Endothelial cell of umbilical vein (primary cell): ENCODE data around the gene ACAA2. TPM values are rescaled to one million over a fixed set of nuclear protein-coding genes. Genes with fewer than 3 reads are reported as not detected.

ENCODE experiments used
- BruUV-seq: library from RNA; stranded (reverse); fragments of 400-500 nt; replicated peaks from 2 replicates; lab custom pipeline; 2021; lab: Mats Ljungman, UMichigan
- CTCF ChIA-PET: fragments of 300-600, 350-600 bp; sonication (Branson Sonifier 250); formaldehyde crosslinking; loops from one replicate; lab custom pipeline; 2021; ENCODE audit warnings: antibody characterized with exemption, inconsistent platforms; lab: Charles Lee
- POLR2A ChIA-PET: fragments of 300-600, 350-600 bp; sonication (Branson Sonifier 250); formaldehyde crosslinking; loops from one replicate; lab custom pipeline; 2021; ENCODE audit warnings: antibody characterized with exemption, inconsistent platforms; lab: Charles Lee
- DNase-seq: peaks from one replicate; pipeline ENCODE4 v3.0.0-alpha.2; 2011; ENCODE audit warnings: low read depth, low spot score
- FAIRE-seq: peaks from 2 replicates; lab custom pipeline; 2011; peaks lifted over from hg19 to GRCh38; lab: Jason Lieb, UNC
- H2AFZ ChIP-seq: 2 replicates; pipeline ENCODE4 v1.6.0; 2012; ENCODE audit warnings: low read depth, low read length, control low read depth, inconsistent platforms
- H3K27ac ChIP-seq: 2 replicates; pipeline ENCODE4 v1.5.1; 2011; ENCODE audit warnings: low read depth, mild to moderate bottlenecking, control low read depth, low read length, moderate library complexity; ENCODE audit not compliant: insufficient read depth
- H3K27me3 ChIP-seq, 2 experiments: 2 replicates each; pipeline versions ENCODE4 v1.6.0 to v1.6.1; 2011; ENCODE audit warnings: low read length in 2 of 2, mixed read lengths in 1 of 2; ENCODE audit not compliant: control insufficient read depth in 2 of 2, insufficient read depth in 2 of 2
- H3K36me3 ChIP-seq, 2 experiments: 2 replicates in 1 of 2; 3 replicates in 1 of 2; pipeline ENCODE4 v1.5.1; 2011; ENCODE audit warnings: low read length in 2 of 2, mild to moderate bottlenecking in 1 of 2, moderate library complexity in 1 of 2; ENCODE audit not compliant: control insufficient read depth in 2 of 2, insufficient read depth in 2 of 2; ENCODE audit errors: extremely low read depth in 1 of 2
- H3K4me1 ChIP-seq: 3 replicates; pipeline ENCODE4 v1.5.1; 2011; ENCODE audit warnings: mild to moderate bottlenecking, low read length; ENCODE audit not compliant: control insufficient read depth, insufficient read depth; ENCODE audit errors: extremely low read depth
- H3K4me2 ChIP-seq: 2 replicates; pipeline ENCODE4 v1.6.1; 2011; ENCODE audit warnings: low read length, control low read depth, mixed read lengths; ENCODE audit not compliant: insufficient read depth
- H3K4me3 ChIP-seq, 3 experiments: fragments of 200-600 bp in 1 of 3; sonication (generic), shearing (Covaris generic) in 1 of 3; replicated peaks in 1 of 3; 2 replicates each; pipeline ENCODE4 v1.5.1; 2011 to 2016; ENCODE audit warnings: control low read depth in 3 of 3, low read length in 3 of 3, mild to moderate bottlenecking in 2 of 3, inconsistent platforms in 1 of 3, low read depth in 1 of 3, moderate library complexity in 1 of 3; ENCODE audit not compliant: insufficient read depth in 1 of 3
- H3K79me2 ChIP-seq: 2 replicates; pipeline ENCODE4 v1.6.0; 2012; ENCODE audit warnings: low read length, inconsistent platforms; ENCODE audit not compliant: control insufficient read depth, insufficient read depth
- H3K9ac ChIP-seq: replicated peaks from 2 replicates; pipeline ENCODE3; 2011; ENCODE audit warnings: low read length, control low read depth; ENCODE audit not compliant: insufficient read depth; ENCODE audit errors: extremely low read depth
- H3K9me1 ChIP-seq: replicated peaks from 3 replicates; pipeline ENCODE4 v1.6.0; 2011; ENCODE audit warnings: mild to moderate bottlenecking, low read length; ENCODE audit not compliant: control insufficient read depth, insufficient read depth; ENCODE audit errors: extremely low read depth
- H3K9me3 ChIP-seq: replicated peaks from 2 replicates; pipeline ENCODE4 v1.5.1; 2012; ENCODE audit warnings: low read length, inconsistent platforms; ENCODE audit not compliant: control insufficient read depth, insufficient read depth
- H4K20me1 ChIP-seq: replicated peaks from 2 replicates; pipeline ENCODE3; 2011; ENCODE audit warnings: mild to moderate bottlenecking, low read length; ENCODE audit not compliant: control insufficient read depth, insufficient read depth; ENCODE audit errors: extremely low read depth
- CTCF ChIP-seq, 2 donors: IDR thresholded peaks; 1 replicate in 1 of 2; 2 replicates in 1 of 2; pipeline ENCODE4 v1.5.1; 2011; ENCODE audit warnings: low read length in 2 of 2, mild to moderate bottlenecking in 2 of 2, moderate library complexity in 2 of 2, control low read depth in 1 of 2, inconsistent platforms in 1 of 2, low read depth in 1 of 2; ENCODE audit not compliant: insufficient read depth in 1 of 2; ENCODE audit errors: extremely low read depth in 1 of 2
- EZH2 ChIP-seq: IDR thresholded peaks from 2 replicates; pipeline ENCODE4 v1.6.1; 2012; ENCODE audit warnings: borderline replicate concordance, low read depth, mild to moderate bottlenecking, moderate library complexity, low read length, inconsistent platforms; ENCODE audit not compliant: severe bottlenecking
- FOS ChIP-seq: IDR thresholded peaks from 2 replicates; pipeline ENCODE4 v1.6.1; 2011; ENCODE audit warnings: mild to moderate bottlenecking, low read length, moderate library complexity, borderline replicate concordance; ENCODE audit not compliant: insufficient read depth
- GATA2 ChIP-seq: IDR thresholded peaks from 2 replicates; pipeline ENCODE4 v1.7.0; 2011; ENCODE audit warnings: low read depth, mild to moderate bottlenecking, moderate library complexity, mixed read lengths, low read length; ENCODE audit not compliant: insufficient read length, insufficient read depth
- JUN ChIP-seq: IDR thresholded peaks from 2 replicates; pipeline ENCODE4 v1.6.1; 2011; ENCODE audit warnings: borderline replicate concordance, low read depth; ENCODE audit not compliant: insufficient read length, insufficient read depth
- MAX ChIP-seq: IDR thresholded peaks from 2 replicates; pipeline ENCODE4 v1.6.1; 2011; ENCODE audit not compliant: insufficient read depth, insufficient read length
- MYC ChIP-seq: IDR thresholded peaks from one replicate; pipeline ENCODE4 v1.6.1; 2011; ENCODE audit warnings: mild to moderate bottlenecking, low read depth, low read length
- POLR2A ChIP-seq: IDR thresholded peaks from 2 replicates; pipeline ENCODE4 v1.6.1; 2012; ENCODE audit warnings: low read depth, mild to moderate bottlenecking, control low read depth, low read length
- POLR2AphosphoS5 ChIP-seq: IDR thresholded peaks from 2 replicates; pipeline ENCODE4 v1.6.1; 2012; ENCODE audit warnings: low read depth, mild to moderate bottlenecking, control low read depth, low read length, moderate library complexity; ENCODE audit not compliant: insufficient read depth
- dilution Hi-C: fragments of 300-500 bp; cut with MboI; formaldehyde crosslinking; loops from one replicate; pipeline ENCODE4 v1.15.0; 2019; ENCODE audit warnings: low sequenced_read_pairs; ENCODE audit not compliant: extremely low pct_ligation_motif_present
- intact Hi-C: fragments of 100-400 bp; cut with micrococcal nuclease; formaldehyde crosslinking; loops from one replicate; pipeline ENCODE4 v1.10.0; 2022
- polyA plus RNA-seq, 4 experiments: library from polyadenylated mRNA; depleted of rRNA in 3 of 4; stranded (reverse) in 3 of 4; unstranded in 1 of 4; fragments of >200 nt; gene quantifications; 2 replicates each; pipeline versions ENCODE4 v1.2.1 to v1.2.3, GENCODE V29; 2011 to 2012; ENCODE audit warnings: missing spikeins in 1 of 4
- total RNA-seq: library from RNA; stranded (reverse); gene quantifications from 2 replicates; pipeline ENCODE4 v1.2.3, GENCODE V29; 2021

The ACAA2 gene
- total and polyA plus RNA-seq, 2 donors (not counting 3 experiments of a cell fraction or from before 2014, with no cell fraction given): 18.6 to 44.9 TPM

GRCh38 chr18:49855711-49856415 is 42.5 kb upstream of the ACAA2 start:
- no peaks in the 10 kb centered on the region for H3K79me2 ChIP-seq
- H3K4me2 ChIP-seq: no peak overlapping the region
- ChIA-PET POLR2A (no interaction called here), CTCF (interaction anchor here (0.7 to 10.5 kb wide), 5 partner anchors 71 to 391 kb away, joined by 3 to 452 read pairs (median 4); partner anchors contain the start of gene LIPG)
- no peak for DNase-seq
- H3K36me3 ChIP-seq: no peaks in the 10 kb centered on the region
- dilution Hi-C loops: loop anchor here (25.0 kb wide), 1 partner anchor 344 kb away; no protein-coding TSS in a partner anchor
- BruUV-seq: no TSS peak
- no peak overlapping the region for H3K9ac ChIP-seq
- intact Hi-C loops: loop anchor here (5.0 kb wide), 3 partner anchors 69 to 609 kb away; no protein-coding TSS in a partner anchor
- peaks cover 5% of the 10 kb centered on the region for H3K4me1 ChIP-seq
- H2AFZ ChIP-seq: no peak overlapping the region
- no peak overlapping the region for H3K27ac ChIP-seq
- H4K20me1 ChIP-seq: no peaks in the 10 kb centered on the region
- H3K9me3 ChIP-seq: no peaks in the 10 kb centered on the region
- TF ChIP-seq MYC (no peak), CTCF (IDR thresholded peaks at IDR 0.05; ENCODE audit: extremely low read depth in 1 of 2, insufficient read depth in 1 of 2, low read depth in 1 of 2, low read length in 2 of 2) (no peak), JUN (no peak)
- H3K27me3 ChIP-seq: no peaks in the 10 kb centered on the region
- no peak for FAIRE-seq
- H3K4me3 ChIP-seq: no peak overlapping the region
- no peaks in the 10 kb centered on the region for H3K9me1 ChIP-seq

- Histone ChIP-seq H2AFZ (no peak overlapping the region), H3K9me1 (no peaks in the 10 kb centered on the region), H3K36me3 (no peaks in the 10 kb centered on the region), H3K4me3 (no peak overlapping the region), H4K20me1 (no peaks in the 10 kb centered on the region), H3K27ac (no peak overlapping the region), H3K9ac (no peak overlapping the region), H3K79me2 (no peaks in the 10 kb centered on the region), H3K4me2 (no peak overlapping the region), H3K9me3 (no peaks in the 10 kb centered on the region), H3K27me3 (no peaks in the 10 kb centered on the region), H3K4me1 (peaks cover 10% of the 10 kb centered on the region)
- TF ChIP-seq GATA2: no peak
- no peak for TF ChIP-seq POLR2AphosphoS5
- TF ChIP-seq MAX: no peak
- TF ChIP-seq CTCF (IDR thresholded peaks at IDR 0.05; ENCODE audit: extremely low read depth in 1 of 2, insufficient read depth in 1 of 2, low read depth in 1 of 2, low read length in 2 of 2): no peak
- TF ChIP-seq POLR2A: no peak
- TF ChIP-seq EZH2: no peak
- TF ChIP-seq FOS: no peak
- no peak for FAIRE-seq
- ChIA-PET CTCF (interaction anchor here (10.5 kb wide), 1 partner anchor 341 kb away, joined by 452 read pairs; no protein-coding TSS in a partner anchor), POLR2A (no interaction called here)
- dilution Hi-C loops (loop anchor here (25.0 kb wide), 1 partner anchor 342 kb away; no protein-coding TSS in a partner anchor), intact Hi-C loops (loop anchor here (5.0 kb wide), 3 partner anchors 67 to 607 kb away; no protein-coding TSS in a partner anchor)
- no TSS peak for BruUV-seq
- no peak for DNase-seq
Measured at GRCh38 chr18:49854681-49855080, 41.3 kb upstream of the ACAA2 start.
